Measurements from ENCODE around the gene MAEA.

The MAEA gene

DNA sequence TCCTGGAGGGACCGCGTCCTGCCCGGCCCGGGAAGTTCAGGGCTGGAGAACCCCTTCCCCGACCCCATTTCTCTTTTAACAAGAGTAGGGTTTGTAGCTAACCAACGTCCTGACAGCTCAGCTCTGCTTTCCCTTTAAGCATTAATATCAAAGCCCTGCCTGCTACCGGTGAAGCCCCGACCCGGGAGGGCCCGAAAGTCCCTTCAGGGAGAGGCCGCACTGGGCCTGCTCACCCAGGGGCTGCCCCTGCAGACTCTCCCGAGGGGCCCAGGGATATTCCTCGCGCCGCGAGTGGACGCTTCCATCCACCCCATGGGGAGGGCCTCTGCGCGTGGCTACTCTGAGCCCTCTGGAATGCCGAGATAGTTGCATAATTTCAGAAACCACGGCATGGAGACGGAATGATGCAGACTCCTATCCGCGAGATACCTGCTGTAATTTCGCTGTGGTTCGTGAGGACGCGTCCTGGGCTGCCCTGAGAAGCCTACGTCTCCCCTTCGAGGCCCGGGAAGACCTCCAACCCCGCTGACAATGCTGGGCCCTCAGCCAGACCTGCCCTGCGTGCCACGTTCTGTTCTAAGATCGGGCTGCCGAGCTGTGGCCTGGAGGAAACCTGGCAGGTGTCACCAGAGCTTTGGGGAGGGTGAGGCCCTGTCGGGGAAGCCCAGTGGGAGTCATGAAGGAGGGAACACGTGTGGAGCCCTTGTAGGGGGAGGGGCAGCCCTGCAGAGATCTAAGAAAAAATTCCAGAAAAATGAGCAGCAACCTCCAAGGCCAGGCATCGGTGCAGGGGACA lies 39.8 kb upstream of the MAEA start:
- DNase-seq (ENCODE audit: low read depth), result no peak

- no peak for DNase-seq (ENCODE audit: low read depth)
Observed at GRCh38 chr4:1250527-1250812, 39.2 kb upstream of the MAEA start.

- DNase-seq (ENCODE audit: low read depth), result no peak
Observed at GRCh38 chr4:1250921-1251772, 38.5 kb upstream of the MAEA start.

GRCh38 chr4:1251773-1252066 lies 38.0 kb upstream of the MAEA start:
- no peak for DNase-seq (ENCODE audit: low read depth)

DNA sequence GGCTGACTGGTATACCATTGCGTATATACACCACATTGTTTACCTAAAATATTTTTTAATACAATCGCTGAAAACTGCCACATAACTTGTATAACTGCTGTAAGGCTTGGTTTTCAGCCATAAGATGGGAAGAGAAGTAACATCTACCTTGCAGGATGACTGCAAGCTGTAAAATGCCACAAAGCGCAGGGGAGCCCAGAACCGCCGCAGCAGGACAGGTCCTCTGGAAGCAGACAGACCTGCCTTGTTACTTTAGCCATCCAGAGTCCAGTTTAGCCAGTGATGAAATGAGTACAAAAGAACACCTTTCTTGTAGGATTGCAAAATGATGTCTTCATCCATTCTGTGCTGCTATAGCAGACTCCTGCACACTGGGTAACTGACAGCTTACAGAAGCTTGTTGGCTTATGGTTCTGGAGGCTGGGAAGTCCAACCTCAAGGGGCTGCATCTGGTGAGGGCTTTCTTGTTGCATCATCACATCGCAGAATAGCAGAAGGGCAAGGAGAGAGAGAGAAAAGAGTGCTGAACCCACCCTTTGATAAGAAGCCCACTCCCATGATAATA lies 36.7 kb upstream of the MAEA start:
- no peak for DNase-seq (ENCODE audit: low read depth)

GRCh38 chr4:1253831-1254230 lies 35.9 kb upstream of the MAEA start:
- no peak for DNase-seq (ENCODE audit: low read depth)

GRCh38 chr4:1255151-1255550 lies 34.5 kb upstream of the MAEA start:
- DNase-seq (ENCODE audit: low read depth), result no peak

GRCh38 chr4:1255699-1256098 lies 34.0 kb upstream of the MAEA start:
- no peak for DNase-seq (ENCODE audit: low read depth)

GRCh38 chr4:1258457-1258856 lies 31.2 kb upstream of the MAEA start:
- no peak for DNase-seq (ENCODE audit: low read depth)

- DNase-seq (ENCODE audit: low read depth), result no peak
Observed at GRCh38 chr4:1259966-1260365, 29.7 kb upstream of the MAEA start.

DNA sequence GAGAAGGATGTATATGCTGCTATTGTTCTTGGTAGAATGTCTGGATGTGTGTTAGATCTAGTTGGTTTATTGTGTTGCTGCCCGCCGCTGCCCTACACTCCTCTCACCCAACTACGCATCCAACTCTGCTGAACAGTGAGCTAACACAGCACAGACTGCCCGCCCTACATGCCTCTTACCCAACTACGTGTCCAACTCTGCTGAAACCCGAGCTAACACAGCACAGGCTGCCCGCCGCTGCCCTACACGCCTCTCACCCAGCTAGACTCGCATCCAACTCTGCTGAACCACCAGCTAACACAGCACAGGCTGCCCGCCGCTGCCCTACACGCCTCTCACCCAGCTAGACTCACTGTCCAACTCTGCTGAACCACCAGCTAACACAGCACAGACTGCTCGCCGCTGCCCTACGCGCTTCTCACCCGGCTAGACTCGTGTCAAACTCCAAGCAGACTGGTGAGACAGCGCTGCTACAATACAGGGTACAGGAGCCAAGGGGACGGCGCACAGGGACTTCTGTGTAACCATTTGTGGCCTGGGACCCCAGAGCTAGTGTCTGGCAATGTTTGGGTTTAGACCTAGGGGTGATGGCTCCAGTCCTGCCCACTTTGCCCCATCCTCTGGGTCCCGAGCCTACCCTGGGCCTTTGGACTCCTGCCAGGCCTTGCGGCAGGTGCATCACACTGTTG lies 29.1 kb upstream of the MAEA start:
- no peak for DNase-seq (ENCODE audit: low read depth)

GRCh38 chr4:1261107-1261928 lies 28.4 kb upstream of the MAEA start:
- no peak for DNase-seq (ENCODE audit: low read depth)

DNA sequence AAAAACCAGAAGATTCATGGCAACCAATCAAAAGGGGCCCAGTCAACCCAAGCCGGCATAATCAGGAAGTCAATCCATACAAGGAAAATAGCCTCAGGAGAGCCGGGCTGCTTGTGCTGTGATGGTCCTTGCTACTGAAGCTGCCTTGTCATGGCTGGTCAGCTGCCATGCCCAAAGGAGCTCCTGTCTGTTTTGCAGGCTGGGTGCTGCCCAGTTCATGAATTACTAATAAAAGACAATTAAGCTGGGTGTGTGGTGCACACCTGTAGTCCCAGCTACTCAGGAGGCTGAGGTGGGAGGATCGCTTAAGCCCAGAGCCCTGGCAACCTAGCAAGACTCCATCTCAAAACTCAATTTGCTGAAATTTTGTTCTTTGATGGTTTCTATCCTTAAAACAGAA lies 24.7 kb upstream of the MAEA start:
- no peak for DNase-seq (ENCODE audit: low read depth)

- no peak for DNase-seq (ENCODE audit: low read depth)
Observed at GRCh38 chr4:1265351-1265750, 24.3 kb upstream of the MAEA start.

DNA sequence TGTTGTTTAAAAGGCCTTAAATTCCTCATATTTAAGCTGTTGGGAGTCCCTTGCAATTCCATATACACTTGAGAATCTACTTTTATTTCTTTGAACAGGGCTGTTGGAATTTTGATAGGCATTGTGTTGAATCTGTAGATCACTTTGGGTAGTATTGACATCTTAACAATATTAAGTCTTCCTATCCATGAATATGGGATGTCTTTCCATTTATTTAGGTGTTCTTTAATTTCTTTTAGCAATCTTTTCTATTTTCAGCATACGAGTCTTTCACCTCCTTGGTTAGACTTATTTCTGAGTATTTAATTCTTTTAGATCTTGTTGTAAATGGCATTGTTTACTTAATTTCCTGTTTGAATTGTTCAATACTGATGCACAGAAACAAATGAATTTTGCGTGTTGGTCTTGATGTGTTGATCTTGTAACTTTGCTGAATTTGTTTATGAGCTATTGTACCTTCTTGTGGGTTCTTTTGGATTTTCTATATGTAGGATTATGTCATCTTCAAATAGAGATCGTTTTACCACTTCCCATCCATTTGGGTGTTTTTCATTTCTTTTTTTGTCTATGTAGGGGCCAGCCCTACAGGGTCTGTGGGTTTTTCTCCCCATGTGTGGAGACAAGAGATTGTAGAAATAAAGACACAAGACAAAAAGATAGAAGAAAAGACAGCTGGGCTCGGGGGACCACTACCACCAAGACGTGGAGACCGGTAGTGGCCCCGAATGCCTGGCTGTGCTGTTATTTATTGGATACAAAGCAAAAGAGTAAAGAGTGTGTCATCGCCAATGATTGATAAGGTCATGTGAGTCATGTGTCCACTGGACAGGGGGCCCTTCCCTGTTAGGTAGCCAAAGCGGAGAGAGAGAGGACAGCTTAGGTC lies 22.6 kb upstream of the MAEA start:
- no peak for DNase-seq (ENCODE audit: low read depth)

DNA sequence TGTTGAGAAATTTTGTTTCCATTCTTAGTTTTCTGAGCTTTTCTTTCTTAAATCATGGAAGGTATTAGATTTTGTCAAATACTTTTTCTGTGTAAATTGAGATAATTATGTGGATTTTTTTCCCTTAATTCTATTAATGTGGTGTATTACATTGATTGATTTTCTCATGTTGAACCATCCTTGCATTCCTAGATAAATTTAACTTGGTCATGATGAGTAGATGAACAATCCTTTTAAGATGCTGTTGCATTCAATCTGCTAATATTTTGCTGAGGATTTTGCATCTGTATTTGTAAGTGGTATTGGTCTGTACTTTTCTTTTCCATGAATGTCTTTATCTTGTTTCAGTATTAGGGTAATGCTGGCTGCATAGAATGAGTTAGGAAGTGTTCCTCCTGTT lies 20.5 kb upstream of the MAEA start:
- DNase-seq (ENCODE audit: low read depth), result no peak

DNA sequence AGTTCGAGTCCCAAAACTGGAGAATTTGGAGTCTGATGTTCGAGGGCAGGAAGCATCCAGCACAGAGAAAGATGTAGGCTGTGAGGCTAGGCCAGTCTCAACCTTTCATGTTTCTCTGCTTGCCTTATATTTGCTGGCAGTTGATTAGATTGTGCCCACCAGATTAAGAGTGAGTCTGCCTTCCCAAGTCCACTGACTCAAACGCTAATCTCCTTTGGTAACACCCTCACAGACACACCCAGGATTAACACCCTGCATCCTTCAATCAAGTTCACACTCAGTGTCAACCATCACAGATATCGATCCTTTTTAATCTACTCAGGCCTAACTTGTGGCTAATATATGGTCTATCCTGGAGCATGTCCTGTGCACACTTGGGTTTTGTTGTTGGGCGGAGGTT lies 18.0 kb upstream of the MAEA start:
- no peak for DNase-seq (ENCODE audit: low read depth)

GRCh38 chr4:1274871-1275270 lies 14.8 kb upstream of the MAEA start:
- no peak for DNase-seq (ENCODE audit: low read depth)

DNA sequence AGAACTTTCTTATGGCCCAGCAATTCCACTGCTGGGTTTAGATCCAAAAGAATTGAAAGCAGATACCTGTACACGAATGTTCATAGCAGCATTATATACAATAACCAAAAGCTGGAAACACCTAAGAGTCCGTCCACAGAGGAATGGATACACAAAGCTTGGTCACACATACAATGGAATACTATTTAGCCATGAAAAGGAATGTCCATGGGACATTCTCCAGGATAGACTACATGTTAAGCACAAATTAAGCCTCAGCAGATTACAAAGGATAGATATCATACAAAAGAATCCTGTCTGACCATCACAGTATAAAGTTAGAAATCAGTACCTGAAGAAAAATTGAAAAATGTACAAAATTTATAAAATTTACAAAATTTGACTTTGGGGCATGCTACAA lies 12.7 kb upstream of the MAEA start:
- DNase-seq (ENCODE audit: low read depth), result no peak

GRCh38 chr4:1277667-1278665 lies 11.7 kb upstream of the MAEA start:
- no peak for DNase-seq (ENCODE audit: low read depth)

All from stimulated activated CD8-positive, alpha-beta memory T cell treated with anti-CD3 and anti-CD28 coated beads, Interleukin-12 subunit alpha, Interleukin-12 subunit beta, amount 100 ng/mL, for 4 hours (primary cell).